ENCODE results near the gene SPATA2L. TPM values are rescaled to one million over a fixed set of nuclear protein-coding genes. Genes with fewer than 3 reads are reported as not detected.

Gene SPATA2L
- total and polyA plus RNA-seq, 2 of the 8 experiments (the other 6 are each of a cell fraction or from before 2014, with no cell fraction given) = 9.3 to 12.5 TPM

- Histone ChIP-seq H3K14ac (ENCODE audit: insufficient read length) (no peak overlapping the region), H4K20me1 (replicated peaks in 1 of 2; ENCODE audit: control insufficient read depth in 1 of 2, insufficient read depth in 2 of 2, low read length in 2 of 2) (peaks cover 0 to 9% of the 10 kb centered on the region in 2 experiments), H3K27ac (ENCODE audit: low read depth, low read length) (no peak overlapping the region), H2BK12ac (ENCODE audit: low read depth, low read length) (peak overlapping the region; percentile 71; the same call in 1 of the 2 replicates), H3K4ac (replicated peaks; ENCODE audit: insufficient read length, low read depth, low read length) (no peak overlapping the region), H3K9me3 (ENCODE audit: insufficient read depth in 2 of 2, low read depth in 1 of 2, low read length in 1 of 2) (no peaks in the 10 kb centered on the region), H3K56ac (replicated peaks; ENCODE audit: insufficient read length, low read depth, low read length) (no peak overlapping the region), H3K79me1 (ENCODE audit: low read depth, low read length) (no peaks in the 10 kb centered on the region), H3K23me2 (ENCODE audit: low read depth, low read length) (peaks cover 11% of the 10 kb centered on the region; the same call in 1 of the 2 replicates), H3K4me2 (ENCODE audit: insufficient read depth in 1 of 2, low read depth in 2 of 2, low read length in 2 of 2) (no peak overlapping the region), H3K23ac (ENCODE audit: insufficient read length) (no peak overlapping the region), H3K4me1 (replicated peaks in 1 of 4; ENCODE audit: control insufficient read depth in 3 of 4, insufficient read depth in 4 of 4, low read length in 3 of 4) (peaks cover 0 to 22% (median 13%) of the 10 kb centered on the region in 4 experiments; a peak in 6 of 7 replicates), H3K36me3 (ENCODE audit: control insufficient read depth in 2 of 4, insufficient read depth in 4 of 4, low read length in 3 of 4) (no peaks in the 10 kb centered on the region), H4K5ac (ENCODE audit: insufficient read length, low read depth, low read length) (no peak overlapping the region), H4K91ac (replicated peaks; ENCODE audit: insufficient read length, low read length) (no peak overlapping the region), H2BK120ac (replicated peaks; ENCODE audit: low read depth, low read length) (no peak overlapping the region), H3K4me3 (ENCODE audit: extremely low read depth in 1 of 4, insufficient read depth in 2 of 4, low read depth in 3 of 4, low read length in 4 of 4) (no peak overlapping the region), H3K18ac (ENCODE audit: extremely low read depth, low read length) (no peak overlapping the region), H4K8ac (ENCODE audit: extremely low read depth, insufficient read depth, low read length) (no peak overlapping the region; the same call in 1 of the 2 replicates), H2AK5ac (ENCODE audit: low read depth, low read length) (no peak overlapping the region; the same call in 1 of the 2 replicates), H3K27me3 (replicated peaks in 1 of 4; ENCODE audit: control insufficient read depth in 3 of 4, extremely low read depth in 1 of 4, insufficient read depth in 3 of 4, low read length in 3 of 4) (peaks cover 0 to 9% (median 2%) of the 10 kb centered on the region in 4 experiments; a peak in 3 of 7 replicates), H2BK5ac (ENCODE audit: low read depth, low read length) (no peak overlapping the region), H3K9ac (replicated peaks in 1 of 4; ENCODE audit: extremely low read depth in 1 of 4, low read depth in 3 of 4, low read length in 3 of 4) (no peak overlapping the region), H2AFZ (ENCODE audit: low read length) (no peak overlapping the region), H3K79me2 (ENCODE audit: control insufficient read depth in 1 of 2, insufficient read depth in 2 of 2, low read length in 2 of 2) (no peaks in the 10 kb centered on the region), H2BK15ac (ENCODE audit: low read length) (peak overlapping the region; percentile 21), H2BK20ac (ENCODE audit: low read length) (no peak overlapping the region)
- no peak for FAIRE-seq
- POLR2A ChIA-PET (ENCODE audit: partially characterized antibody) = interaction anchor here (0.6 to 16.7 kb wide), 7 partner anchors 9 to 314 kb away, joined by 3 to 193 read pairs (median 4); partner anchors contain the start of genes DBNDD1 and VPS9D1
- TF ChIP-seq EZH2 (IDR thresholded peaks at IDR 0.05; ENCODE audit: low read depth, low read length, severe bottlenecking) = no peak
- TF ChIP-seq TCF12 (IDR thresholded peaks at IDR 0.05; ENCODE audit: low read depth, low read length) = no peak
- CTCF ChIA-PET (ENCODE audit: partially characterized antibody) = interaction anchor here (0.6 to 7.2 kb wide), 18 partner anchors 9 to 987 kb away, joined by 3 to 69 read pairs (median 4); partner anchors contain the start of gene VPS9D1
- DNase-seq (ENCODE audit: low read depth in 1 of 2, low spot score in 2 of 2) = no peak
- 93% methylated on average over 15 of the region's 15 CpGs; no CpG with 5 or more reads in 1 of the 2 experiments for WGBS, 2 experiments (ENCODE audit: extremely low coverage in 1 of 2, insufficient coverage in 1 of 2, insufficient read length in 1 of 2, insufficient replicate concordance in 2 of 2, low coverage in 1 of 2, low lambda C conversion rate in 2 of 2, missing lambda C conversion rate in 1 of 2)
These were observed 3.5 kb upstream of the SPATA2L start for GRCh38 chr16:89705006-89705405.

Measured in H1 (cell line).